ENCODE data around the gene NAGA.

GRCh38 chr22:42067671-42068251 is 2.9 kb downstream of the NAGA start:
- TF ChIP-seq CTCF (IDR thresholded peaks at IDR 0.05; ENCODE audit: insufficient read depth, low read depth, low read length) (no peak), EZH2 (IDR thresholded peaks at IDR 0.05; ENCODE audit: insufficient read depth, low read length) (no peak)

All from astrocyte (in vitro differentiated cells and primary cell).